Vagina (tissue), 2 donors: ENCODE results near the gene DPF3.

ENCODE experiments used
- CTCF ChIP-seq, 3 experiments: fragments of 450-650 bp in 2 of 3; fragments of 200-600 bp in 1 of 3; sonication (generic) in 1 of 3; IDR thresholded peaks; one replicate each; pipeline ENCODE4 v1.5.1; 2017 to 2019; ENCODE audit warnings: antibody characterized with exemption in 3 of 3, mild to moderate bottlenecking in 2 of 3, moderate library complexity in 2 of 3
- POLR2A ChIP-seq, 2 donors: fragments of 450-650 bp; IDR thresholded peaks; one replicate each; pipeline ENCODE4 v1.6.1; 2017; ENCODE audit warnings: antibody characterized with exemption in 2 of 2, mild to moderate bottlenecking in 2 of 2, moderate library complexity in 2 of 2
- POLR2AphosphoS5 ChIP-seq, 2 donors: sonication (generic); formaldehyde crosslinking; IDR thresholded peaks; one replicate each; pipeline ENCODE4 v1.9.0; 2017; ENCODE audit warnings: antibody characterized with exemption in 2 of 2, mild to moderate bottlenecking in 2 of 2, low read depth in 1 of 2; ENCODE audit not compliant: insufficient read depth in 1 of 2

- TF ChIP-seq POLR2AphosphoS5 (IDR thresholded peaks at IDR 0.05; ENCODE audit: insufficient read depth in 1 of 2, low read depth in 1 of 2), result no peak
- no peak for TF ChIP-seq CTCF (IDR thresholded peaks at IDR 0.05)
- TF ChIP-seq POLR2A (IDR thresholded peaks at IDR 0.05), result no peak
Measured at GRCh38 chr14:72855913-72856312, 38.0 kb downstream of the DPF3 start.
